GM18907 (cell line): ENCODE data around the gene MPC1L.
"Not testable (repeated sequence)": the region's sequence is repeated elsewhere in the genome, so short reads cannot be mapped to it uniquely, and the experiment has no call there.

Source experiments
- ATAC-seq: cut with Tn5 transposase; IDR thresholded peaks from one replicate; pipeline ENCODE4 v1.9.1; 2021; ENCODE audit warnings: mild to moderate bottlenecking, moderate library complexity; ENCODE audit not compliant: unreplicated experiment

MPC1L gene

DNA sequence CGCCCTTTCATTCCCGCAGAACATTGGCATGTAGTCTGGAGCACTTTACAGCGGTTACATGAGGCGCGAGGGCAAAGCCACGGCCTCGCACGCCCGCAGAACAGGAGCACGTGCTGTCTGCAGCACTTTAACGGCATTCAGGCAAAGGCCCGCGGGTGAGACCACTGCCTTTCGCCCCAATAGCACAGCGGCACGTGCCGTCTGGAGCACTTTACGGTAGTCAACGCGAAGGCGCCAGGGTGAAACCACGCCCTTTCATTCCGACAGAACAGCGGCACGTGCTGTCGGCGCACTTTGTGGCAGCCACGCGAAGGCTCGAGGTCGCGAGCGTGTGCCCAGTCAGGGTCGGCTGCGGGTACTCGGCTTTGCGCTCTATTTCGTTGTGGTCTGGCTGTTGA lies at the start of gene MPC1L:
MPC1L (plus strand) TSS at position 290 of the 398 bp plus-strand sequence. CDS start 138 bp downstream, outside the sequence.
- no peak for ATAC-seq

DNA sequence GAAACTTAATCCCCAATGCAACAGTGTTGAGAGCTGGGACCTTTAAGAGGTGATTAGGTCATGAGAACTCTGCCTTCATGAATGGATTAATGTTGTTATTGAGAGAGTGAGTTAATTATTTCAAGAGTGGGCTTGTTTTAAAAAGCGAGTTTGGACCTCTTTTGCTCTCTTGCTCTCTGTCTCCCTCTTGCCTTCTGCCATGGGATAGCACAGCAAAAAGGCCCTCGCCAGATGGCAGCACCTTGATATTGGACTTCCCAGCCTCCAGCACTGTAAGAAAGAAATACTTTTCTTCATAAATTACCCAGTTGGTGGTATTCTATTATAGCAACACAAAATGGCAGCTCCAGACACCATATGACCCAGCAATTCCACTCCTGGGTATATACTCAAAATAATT lies 49.5 kb upstream of the MPC1L start:
- ATAC-seq: no peak

DNA sequence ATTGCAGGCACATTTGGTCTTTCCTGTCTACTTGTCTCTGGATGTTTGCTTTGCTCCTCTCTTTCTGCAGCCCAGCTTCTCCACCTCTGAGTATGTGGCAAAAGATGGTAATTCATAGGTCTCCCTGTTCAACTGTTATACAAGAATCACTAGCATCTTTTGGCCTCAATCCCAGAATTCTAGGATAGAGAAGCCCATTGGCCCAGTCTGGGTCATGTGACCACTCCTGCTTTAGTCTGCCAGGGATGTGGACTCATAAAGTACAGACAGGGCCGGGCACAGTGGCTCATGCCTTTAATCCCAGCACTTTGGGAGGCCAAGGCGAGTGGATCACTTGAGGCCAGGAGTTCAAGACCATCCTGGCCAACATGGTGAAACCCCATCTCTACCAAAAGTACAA lies 47.8 kb upstream of the MPC1L start:
- ATAC-seq: not testable (repeated sequence)

DNA sequence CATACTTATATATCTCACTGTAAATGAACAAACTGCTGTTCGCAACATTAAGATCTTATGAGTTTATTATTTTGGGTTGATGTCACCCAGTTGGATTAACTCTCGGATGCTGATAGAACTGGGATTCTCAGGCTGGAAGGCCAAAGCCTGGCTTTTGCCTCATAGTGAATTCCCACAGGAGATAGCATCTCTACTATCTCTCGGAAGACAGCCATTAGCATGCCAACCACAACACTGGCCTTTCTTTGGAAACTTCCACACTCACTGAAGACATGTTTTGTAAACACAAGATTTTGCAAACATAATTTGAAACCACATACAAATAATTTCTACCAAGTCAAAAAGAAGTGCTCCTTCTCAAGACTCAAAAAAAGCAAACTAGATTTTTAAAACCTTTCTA lies 46.9 kb upstream of the MPC1L start:
- ATAC-seq: no peak

DNA sequence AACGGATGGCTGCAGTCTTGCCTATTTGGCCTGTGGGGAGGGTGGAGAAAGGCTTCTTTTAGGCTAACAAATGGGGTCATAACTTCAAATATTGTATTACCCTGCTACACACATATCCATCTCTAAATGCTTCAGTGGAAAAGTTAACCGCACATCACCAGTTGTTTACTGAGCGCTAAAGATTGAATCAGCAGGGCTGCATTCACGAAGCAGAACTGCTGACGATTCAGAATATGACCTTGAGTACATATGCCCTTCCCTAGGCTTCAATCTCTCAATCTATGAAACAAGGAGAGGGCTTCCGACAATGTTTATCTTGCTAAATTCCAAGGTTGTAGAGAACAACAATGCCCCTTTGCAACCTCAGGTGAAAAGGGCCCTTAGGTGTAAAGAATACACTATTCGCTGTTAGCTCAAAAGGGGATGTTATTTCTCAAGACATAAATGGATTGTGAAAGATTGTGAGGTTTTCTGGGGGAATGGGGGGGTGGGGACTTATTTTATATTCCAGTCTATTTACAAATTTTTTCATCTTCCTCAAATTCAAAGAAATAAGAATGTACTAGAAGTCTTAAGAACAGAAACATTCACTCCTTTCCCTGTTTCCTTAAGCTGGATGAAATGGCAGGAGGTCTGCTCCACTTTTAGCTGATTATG lies 45.1 kb upstream of the MPC1L start:
- no peak for ATAC-seq

DNA sequence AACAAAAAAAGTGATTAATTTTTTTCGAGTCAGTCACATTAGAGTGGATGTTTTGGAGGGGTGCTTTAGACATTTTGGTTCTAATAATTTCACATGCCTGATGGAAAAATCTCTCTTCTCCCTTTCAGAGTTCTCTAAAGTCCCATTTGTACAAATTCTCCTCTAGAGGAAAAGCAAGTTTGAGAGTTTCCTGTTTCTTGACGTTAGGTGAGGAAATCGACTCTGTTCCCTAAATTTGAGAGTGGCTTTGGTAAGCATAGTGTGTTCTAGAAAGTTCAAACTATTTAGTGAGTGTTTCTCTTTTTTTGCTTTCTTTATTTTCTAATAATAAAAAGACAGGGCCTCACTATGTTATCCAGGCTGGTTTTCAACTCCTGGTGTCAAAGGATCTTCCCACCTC lies 44.1 kb upstream of the MPC1L start:
- no peak for ATAC-seq

DNA sequence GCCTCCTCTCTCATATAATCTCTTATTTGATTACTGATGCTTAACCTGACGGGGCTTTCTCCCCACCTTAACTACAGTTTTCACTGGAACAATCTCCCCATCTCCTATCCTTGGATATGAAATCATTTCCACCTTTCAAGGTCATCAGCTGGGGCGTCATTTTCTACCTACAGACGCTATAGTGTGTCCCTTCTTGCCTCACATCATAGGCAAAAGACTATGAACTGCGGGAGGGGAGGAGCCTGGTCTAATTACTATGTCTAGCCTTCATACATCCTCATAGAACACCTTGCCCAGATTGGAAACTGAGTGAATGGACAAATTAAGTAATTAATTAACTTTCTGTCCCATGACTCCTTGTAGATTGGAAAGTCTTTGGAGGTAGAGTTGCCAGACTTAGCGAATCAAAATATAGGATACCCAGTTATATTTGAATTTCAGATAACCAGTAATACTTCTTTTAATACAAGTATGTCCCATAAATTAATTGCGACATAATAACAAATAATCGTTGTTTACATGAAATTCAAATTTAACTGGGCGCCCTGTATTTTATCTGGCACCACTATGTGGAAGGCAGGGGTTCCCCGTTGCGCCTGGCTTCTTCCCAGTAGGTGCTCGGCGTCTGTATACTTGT lies 43.2 kb upstream of the MPC1L start:
- ATAC-seq: peak; percentile 61

DNA sequence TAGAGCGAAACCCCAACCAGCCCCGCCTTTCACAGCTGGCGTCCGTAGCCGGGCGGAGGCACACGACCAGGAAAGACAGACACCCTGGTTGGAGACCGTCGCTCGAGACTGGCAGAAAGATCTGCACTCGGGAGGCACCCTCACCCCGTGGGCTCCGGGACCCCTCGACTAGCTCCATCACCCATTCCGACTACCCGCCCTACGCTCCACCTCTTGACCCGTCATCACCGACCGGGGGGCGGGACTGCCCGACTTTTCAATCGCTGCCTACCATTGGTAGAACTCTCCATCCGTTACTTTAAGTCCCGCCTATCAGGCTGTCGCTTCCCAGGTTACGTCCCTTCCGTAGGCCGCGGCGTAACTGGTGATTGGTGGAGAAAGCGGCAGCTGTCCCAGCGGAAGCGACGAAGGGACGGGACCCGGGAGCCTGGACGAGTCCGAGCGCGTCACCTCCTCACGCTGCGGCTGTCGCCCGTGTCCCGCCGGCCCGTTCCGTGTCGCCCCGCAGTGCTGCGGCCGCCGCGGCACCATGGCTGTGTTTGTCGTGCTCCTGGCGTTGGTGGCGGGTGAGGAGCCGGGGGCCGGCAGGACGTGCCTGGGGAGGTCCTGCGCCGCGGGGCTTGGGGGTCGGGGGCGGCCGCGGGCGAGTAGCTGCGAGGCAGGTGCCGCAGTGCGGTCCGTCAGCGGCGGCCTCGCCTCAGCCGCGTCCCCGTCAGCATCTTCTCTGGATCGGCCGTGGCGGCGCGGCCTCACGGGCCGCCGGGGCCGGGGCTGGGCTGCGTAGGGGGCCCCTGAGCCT lies 42.5 kb upstream of the MPC1L start, which contains the start of gene ATP6AP2:
ATP6AP2 (plus strand) TSS at position 434 of the 799 bp plus-strand sequence; CDS start at position 530, 96 bp downstream.
- ATAC-seq: peak; percentile 95

DNA sequence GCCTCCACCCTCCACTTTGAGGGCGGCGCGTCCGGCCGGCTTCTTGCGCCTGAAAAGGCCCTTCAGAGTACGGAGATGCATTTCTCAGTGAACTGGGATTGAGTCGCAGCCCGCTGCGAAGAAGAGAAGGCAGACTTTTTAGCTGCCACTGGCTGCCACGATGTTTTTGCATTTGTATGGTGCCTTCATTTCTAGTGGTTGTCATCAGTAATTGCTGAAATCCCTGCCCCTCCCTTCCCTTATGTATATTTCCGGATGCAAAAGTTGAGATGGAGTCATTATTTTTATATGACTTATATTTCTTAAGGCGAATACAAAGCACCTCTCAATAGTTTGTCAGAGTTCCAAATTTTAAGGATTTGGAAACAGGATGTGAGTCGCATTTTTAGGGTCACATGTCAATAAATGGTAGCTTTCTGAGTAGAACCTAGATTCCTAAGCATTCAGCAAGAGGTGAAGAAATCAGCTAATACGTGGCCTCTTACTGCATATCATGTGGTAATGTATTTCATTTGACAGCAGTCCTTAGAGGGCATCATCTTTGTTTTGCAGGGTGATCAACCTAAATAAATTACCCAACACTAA lies 41.8 kb upstream of the MPC1L start:
- no peak for ATAC-seq

DNA sequence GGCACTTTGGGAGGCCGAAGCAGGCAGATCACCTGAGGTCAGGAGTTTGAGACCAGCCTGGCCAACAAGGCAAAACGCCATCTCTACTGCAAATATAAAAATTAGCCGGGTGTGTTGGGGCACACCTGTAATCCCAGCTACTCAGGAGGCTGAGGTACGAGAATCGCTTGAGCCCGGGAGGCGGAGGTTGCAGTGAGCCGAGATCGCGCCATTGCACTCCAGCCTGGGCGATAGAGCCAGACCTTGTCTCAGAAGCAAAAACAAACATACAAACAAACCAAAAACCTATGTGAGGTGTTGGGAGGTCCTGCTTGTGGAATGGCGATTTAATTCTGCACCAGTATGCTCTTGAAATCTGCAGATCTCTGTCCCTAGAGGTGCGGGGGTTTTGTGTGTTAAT lies 41.0 kb upstream of the MPC1L start:
- not testable (repeated sequence) for ATAC-seq

DNA sequence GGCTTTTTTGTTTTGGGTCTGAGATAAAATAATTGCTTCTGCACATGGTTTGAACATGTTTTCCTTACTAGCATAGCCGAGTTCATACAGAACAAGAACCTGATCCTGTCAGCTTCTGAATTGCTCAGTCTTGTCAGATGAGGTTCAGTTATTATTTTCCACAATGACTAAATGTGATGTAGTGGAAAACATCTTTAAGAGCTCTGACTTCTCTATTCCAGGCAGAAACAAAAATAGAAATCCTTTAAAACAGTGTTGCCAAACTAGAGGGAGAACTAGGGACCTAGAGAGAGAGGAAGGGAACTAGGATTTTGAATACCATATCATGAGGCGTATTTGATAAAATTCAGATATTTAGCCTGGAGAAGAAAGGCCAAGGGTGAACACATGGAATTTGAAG lies 40.4 kb upstream of the MPC1L start:
- ATAC-seq: no peak

DNA sequence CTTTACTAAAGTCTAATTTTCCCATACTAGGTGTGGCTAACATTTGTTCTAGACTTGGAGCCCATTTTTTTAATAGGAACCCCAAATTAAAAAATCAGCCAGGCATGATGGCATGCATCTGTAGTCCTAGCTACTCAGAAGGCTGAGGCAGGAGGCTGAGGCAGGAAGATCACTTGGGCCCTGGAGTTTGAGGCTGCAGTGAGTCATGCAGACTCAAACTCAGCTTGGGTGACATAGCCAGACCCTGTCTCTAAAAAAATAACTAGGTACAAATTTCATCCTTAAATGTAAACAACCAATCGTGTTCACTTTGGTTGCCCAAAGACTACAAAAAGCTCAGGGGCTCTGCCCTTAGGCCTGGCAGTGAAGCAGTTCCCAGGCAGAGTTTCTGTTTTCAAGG lies 35.6 kb upstream of the MPC1L start:
- not testable (repeated sequence) for ATAC-seq

DNA sequence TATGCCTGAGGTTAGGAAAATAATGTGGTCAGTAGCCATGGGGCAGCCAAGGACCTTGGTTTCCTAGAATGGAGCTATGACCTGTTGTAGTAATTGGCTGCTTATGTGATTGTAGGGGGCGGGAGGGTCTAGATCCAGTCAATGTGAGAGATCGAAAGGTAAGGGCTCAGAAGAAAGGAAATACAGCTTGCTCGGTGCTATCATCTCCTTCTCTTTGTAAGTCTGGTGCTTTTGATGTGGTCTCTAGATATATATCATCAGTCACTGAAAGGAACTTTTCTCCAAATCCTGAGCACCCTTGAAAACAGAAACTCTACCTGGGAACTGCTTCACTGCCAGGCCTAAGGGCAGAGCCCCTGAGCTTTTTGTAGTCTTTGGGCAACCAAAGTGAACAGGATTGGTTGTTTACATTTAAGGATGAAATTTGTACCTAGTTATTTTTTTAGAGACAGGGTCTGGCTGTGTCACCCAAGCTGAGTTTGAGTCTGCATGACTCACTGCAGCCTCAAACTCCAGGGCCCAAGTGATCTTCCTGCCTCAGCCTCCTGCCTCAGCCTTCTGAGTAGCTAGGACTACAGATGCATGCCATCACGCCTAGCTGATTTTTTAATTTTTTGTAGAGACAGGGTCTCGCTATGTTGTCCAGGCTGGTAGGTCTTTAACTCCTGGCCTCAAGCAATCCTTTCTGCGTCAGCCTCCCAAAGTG lies 33.5 kb upstream of the MPC1L start:
- ATAC-seq: not testable (repeated sequence)

DNA sequence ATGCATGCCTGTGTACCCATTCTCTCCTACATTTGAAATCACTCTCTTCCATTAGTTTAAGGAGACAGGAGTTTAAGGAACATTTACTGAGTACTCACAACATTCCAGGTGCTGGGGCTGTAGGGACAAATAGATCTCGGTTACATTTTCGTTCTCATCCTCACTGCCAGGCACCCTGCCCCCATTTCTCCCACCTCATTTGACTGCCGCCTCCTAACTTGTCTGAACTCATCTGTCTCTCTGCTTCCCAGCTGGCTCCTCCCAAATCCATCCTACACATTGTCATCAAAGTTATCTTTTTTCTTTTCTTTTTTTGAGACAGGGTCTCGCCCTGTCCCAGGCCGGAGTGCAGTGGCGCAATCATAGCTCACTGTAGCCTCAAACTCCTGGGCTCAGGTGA lies 19.8 kb upstream of the MPC1L start:
- ATAC-seq: no peak

DNA sequence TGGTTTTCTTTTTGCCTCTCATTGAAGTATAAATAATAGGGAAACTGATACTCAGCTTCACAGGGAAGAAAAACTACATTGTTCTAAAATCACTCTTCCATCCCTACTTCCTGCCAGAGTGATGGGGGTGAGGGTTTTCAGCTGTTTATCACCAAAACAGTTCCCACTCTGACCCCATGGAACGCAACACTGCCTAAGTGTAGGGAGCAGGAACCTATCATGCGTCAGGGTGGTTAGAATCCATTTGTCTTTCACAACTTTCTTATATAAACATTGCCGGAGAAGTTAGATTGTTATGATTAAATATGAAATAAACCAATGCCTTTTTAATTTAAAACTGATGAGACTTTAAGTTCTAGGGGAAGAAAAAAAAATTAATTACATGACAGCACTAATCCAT lies 15.8 kb upstream of the MPC1L start:
- no peak for ATAC-seq

DNA sequence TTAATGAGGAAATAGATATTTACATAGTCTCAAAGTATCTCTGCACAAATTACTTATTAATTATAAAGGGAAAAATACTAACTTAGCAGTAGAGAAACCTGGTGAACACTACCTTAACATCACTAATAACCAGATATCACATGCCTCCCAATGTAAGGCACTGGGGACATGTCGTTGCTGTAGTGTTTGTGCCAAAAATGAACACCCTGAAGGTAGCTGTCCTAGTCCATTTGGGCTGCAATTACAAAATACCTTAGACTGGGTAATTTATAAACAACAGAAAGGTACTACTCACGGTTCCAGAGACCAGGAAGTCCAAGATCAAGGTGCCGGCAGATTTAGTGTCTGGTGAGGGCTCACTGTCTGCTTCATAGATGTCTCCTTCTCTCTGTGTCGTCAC lies 10.7 kb upstream of the MPC1L start:
- no peak for ATAC-seq

DNA sequence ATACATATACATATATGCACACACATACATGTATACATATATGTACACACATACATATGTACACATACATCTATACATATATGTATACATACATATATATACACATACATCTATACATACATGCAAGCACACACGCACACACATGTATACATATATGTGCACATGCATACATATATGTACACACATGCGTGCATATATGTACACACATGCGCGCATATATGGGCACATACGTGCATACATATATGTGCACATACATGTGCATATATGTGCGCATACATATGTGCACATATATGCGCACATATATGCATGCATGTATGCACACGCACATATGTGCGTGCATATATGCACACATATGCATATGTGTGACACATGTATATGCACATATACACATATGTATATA lies 7.3 kb upstream of the MPC1L start:
- no peak for ATAC-seq

DNA sequence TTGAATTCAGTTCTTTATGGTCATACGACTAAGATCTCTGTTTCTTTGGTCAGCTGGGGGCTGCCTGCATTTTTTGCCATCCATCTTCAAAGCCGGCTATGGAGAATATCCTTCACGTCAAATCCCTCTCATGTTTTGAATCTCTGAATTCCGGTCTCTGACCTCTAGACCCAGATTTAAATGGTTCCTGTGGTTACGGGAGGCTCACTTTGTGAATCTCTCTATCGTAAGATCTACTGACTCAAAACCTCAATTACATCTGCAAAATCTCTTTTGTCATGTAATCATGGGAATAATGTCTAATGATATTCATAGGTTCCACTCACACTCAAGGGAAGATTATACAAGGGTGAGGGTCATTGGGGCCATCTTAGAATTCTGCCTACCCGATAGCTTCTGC lies 5.7 kb upstream of the MPC1L start:
- no peak for ATAC-seq

DNA sequence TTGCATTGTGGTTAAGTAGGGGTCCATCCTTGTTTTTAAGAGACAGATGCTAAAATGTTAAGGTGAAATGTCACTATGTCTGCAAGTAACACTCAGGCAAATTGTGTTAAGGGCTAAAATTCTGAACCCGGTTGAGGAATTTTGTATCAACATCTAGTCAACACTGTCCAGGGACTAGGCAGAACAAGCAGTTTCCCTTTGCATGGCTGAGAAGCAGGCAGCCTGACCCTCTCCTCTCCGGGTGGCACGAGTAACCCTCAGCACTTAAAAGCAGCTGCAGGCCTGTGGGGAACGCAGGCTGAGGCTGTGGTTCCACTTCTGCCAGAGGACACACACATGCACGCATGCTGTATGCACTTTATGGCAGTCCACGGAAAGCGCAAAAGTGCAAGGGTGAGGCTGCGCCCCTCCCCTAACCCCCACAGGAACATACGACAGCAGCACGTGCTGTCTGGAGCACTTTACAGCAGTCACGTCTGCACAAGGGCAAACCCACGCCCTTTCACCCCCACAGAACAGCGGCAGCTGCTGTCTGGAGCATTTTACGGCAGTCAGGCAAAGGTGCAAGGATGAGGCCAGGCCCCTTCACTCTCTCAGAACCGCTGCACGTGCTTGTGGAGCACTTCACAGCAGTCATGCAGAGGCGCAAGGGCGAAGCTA lies 619 bp upstream of the MPC1L start:
- ATAC-seq: no peak

DNA sequence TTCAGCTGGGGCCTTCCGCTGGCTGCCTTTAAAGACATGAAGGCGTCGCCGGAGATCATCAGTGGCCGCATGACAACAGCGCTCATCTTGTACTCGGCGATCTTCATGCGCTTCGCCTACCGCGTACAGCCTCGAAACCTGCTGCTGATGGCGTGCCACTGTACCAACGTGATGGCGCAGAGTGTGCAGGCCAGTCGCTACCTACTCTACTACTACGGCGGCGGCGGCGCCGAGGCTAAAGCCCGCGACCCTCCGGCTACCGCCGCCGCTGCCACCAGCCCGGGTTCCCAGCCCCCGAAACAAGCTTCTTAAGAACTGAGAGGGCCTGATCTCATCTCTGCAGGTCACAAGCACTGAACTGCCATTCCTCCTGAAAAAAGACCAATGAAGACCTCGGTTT lies 437 bp downstream of the MPC1L start:
- no peak for ATAC-seq
